Upper lobe of right lung (tissue), 1 donor: ENCODE data around the gene MLN. TPM values are rescaled to one million over a fixed set of nuclear protein-coding genes. Genes with fewer than 3 reads are reported as not detected.

Experiments
- ATAC-seq: fragments of 200-7000 bp; cut with Tn5 transposase; one replicate; pipeline ENCODE4 v1.9.1; 2020; ENCODE audit warnings: mild to moderate bottlenecking, moderate library complexity
- DNase-seq: peaks from one replicate; pipeline ENCODE4 v3.0.0-alpha.2; 2020
- H3K27ac ChIP-seq: fragments of 200-600 bp; one replicate; pipeline ENCODE4 v1.8.0; 2022
- H3K27me3 ChIP-seq: fragments of 200-600 bp; one replicate; pipeline ENCODE4 v1.8.0; 2022; ENCODE audit warnings: mild to moderate bottlenecking
- H3K36me3 ChIP-seq: fragments of 200-600 bp; one replicate; pipeline ENCODE4 v1.8.0; 2022
- H3K4me1 ChIP-seq: fragments of 200-600 bp; one replicate; pipeline ENCODE4 v1.8.0; 2022
- H3K4me3 ChIP-seq: fragments of 200-600 bp; one replicate; pipeline ENCODE4 v1.8.0; 2022; ENCODE audit warnings: mild to moderate bottlenecking
- H3K9me3 ChIP-seq: fragments of 200-600 bp; one replicate; pipeline ENCODE4 v1.8.0; 2022
- intact Hi-C: fragments of 100-400 bp; cut with DNase I; formaldehyde crosslinking; loops from one replicate; pipeline ENCODE4 v1.11.0; 2022
- total RNA-seq: library from RNA; stranded (reverse); fragmentation: NEBNext Ultra II Directional; extraction: Animal tissue kit (Norgen Biotek cat#: 25700); gene quantifications from one replicate; pipeline ENCODE4 v1.2.1, GENCODE V29; 2021
- TF ChIP-seq, protein P1 (sequence below): fragments of 200-600 bp; IDR thresholded peaks from one replicate; pipeline ENCODE4 v1.8.0; 2022; ENCODE audit warnings: antibody characterized with exemption
- donor health status: DM: no; HTN: yes; CAD: no; lungs with severe emphysema.

The MLN gene
- total RNA-seq, 1 donor from 2014 or later, result not detected

DNA sequence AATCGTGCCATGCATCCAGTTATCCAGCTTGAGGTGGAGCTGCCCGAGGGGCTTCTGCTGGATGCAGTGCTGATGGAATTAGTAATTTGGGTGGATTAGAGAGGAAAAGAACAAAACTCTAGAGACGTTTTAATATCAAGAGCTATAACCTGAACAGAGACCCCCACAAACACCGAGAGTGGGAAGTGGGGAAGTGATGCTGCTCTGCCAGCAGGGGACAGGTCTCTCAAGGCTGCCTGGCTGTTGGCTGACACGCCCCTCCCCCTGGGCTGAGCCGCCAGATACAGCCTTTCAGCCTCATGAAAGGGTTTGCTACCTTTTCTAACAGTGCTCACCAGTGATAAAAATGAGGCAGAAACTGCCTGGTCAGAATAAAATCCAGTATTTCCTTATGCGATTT, 24.5 kb downstream of the MLN start:
- intact Hi-C loops, result loop anchor here (10.0 kb wide), 1 partner anchor 376 kb away; no protein-coding TSS in a partner anchor
- no peaks in the 10 kb centered on the region for H3K9me3 ChIP-seq
- peaks cover 98% of the 10 kb centered on the region for H3K36me3 ChIP-seq
- ATAC-seq (no peak), DNase-seq (no peak)
- H3K4me1 ChIP-seq, result no peaks in the 10 kb centered on the region
- H3K4me3 ChIP-seq, result no peak overlapping the region
- no peak overlapping the region for H3K27ac ChIP-seq
- TF ChIP-seq, protein P1, sequence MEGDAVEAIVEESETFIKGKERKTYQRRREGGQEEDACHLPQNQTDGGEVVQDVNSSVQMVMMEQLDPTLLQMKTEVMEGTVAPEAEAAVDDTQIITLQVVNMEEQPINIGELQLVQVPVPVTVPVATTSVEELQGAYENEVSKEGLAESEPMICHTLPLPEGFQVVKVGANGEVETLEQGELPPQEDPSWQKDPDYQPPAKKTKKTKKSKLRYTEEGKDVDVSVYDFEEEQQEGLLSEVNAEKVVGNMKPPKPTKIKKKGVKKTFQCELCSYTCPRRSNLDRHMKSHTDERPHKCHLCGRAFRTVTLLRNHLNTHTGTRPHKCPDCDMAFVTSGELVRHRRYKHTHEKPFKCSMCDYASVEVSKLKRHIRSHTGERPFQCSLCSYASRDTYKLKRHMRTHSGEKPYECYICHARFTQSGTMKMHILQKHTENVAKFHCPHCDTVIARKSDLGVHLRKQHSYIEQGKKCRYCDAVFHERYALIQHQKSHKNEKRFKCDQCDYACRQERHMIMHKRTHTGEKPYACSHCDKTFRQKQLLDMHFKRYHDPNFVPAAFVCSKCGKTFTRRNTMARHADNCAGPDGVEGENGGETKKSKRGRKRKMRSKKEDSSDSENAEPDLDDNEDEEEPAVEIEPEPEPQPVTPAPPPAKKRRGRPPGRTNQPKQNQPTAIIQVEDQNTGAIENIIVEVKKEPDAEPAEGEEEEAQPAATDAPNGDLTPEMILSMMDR, result no peak
- no peaks in the 10 kb centered on the region for H3K27me3 ChIP-seq

- no peak for ATAC-seq
- no peak overlapping the region for H3K27ac ChIP-seq
- intact Hi-C loops, result loop anchor here (10.0 kb wide), 1 partner anchor 376 kb away; no protein-coding TSS in a partner anchor
- no peaks in the 10 kb centered on the region for H3K9me3 ChIP-seq
- no peak overlapping the region for H3K4me3 ChIP-seq
- no peak for DNase-seq
- H3K36me3 ChIP-seq, result peaks cover 97% of the 10 kb centered on the region
- H3K27me3 ChIP-seq, result no peaks in the 10 kb centered on the region
- TF ChIP-seq, protein P1, result no peak
- H3K4me1 ChIP-seq, result no peaks in the 10 kb centered on the region
These were observed 25.2 kb downstream of the MLN start for GRCh38 chr6:33778444-33779121.

DNA sequence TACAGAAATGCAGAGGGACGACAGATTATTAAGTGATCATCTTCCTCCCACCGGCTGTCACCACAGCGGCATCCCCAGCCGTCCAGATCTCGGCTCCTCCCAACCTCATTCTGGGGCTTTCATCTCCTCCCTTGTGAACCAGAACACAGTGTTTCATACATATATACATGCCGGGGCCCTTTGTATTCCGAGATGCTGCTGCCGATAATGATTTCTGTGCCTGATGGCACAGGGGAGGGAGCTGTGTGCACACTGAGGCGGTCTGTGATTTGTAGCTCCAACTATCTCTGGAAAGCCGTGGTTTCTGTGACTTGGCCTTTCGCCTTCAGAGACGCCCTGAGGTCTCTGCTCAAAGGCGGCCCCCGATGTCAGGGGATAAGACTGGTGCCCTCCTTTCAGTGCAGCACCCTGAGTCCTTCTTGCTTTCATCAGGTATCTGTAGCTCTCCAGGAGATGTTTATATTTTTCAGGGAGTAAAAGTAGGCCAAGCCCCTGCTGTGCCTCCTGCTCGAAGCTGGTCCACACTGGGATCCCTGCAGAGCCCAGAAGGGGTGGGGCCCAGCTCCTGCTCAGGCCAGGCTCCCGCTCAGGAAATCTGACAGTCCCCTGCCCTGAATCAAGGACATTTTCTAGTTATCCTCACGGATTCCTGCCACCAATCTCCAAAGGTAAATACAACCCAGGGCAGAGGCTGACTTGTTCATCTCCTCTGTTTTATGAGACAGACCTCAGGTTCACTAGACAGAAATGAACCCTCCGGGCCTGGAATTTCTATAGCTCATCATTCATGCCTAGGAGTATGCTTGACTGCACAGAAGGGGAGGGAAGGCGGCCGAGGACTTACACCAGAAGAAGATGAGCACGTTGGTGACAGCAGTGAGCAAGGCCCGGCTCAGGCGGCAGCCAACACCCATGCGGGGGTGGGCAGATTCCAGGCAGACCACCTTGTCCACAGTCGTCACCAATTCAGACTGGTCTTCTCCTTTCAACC, 26.1 kb downstream of the MLN start:
- Histone ChIP-seq H3K27ac (no peak overlapping the region), H3K4me1 (peaks cover 5% of the 10 kb centered on the region), H3K9me3 (no peaks in the 10 kb centered on the region), H3K4me3 (no peak overlapping the region), H3K36me3 (peaks cover 97% of the 10 kb centered on the region), H3K27me3 (no peaks in the 10 kb centered on the region)
- intact Hi-C loops, result loop anchor here (10.0 kb wide), 1 partner anchor 377 kb away; no protein-coding TSS in a partner anchor
- ATAC-seq (no peak), DNase-seq (no peak)
- TF ChIP-seq, protein P1, result no peak

DNA sequence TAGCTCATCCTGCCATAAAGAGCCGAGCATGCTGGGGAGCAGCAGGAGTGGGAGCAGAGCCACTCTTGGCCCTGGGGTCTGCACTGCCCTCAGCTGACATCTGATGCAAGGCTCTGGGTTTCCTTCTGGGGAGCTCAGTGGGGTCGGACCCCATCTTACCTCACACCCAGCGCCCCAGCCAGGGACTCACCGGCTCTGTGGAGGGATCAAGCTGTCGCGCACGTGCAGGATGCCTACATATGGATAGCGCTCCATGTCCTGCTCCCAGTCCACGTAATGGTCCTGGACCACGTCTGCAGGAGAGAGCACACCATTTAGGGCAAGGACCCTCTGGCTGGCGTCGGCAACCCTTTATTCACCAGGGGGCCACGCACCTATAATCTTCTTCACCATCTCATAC, 27.0 kb downstream of the MLN start:
- DNase-seq, result no peak
- H3K4me1 ChIP-seq, result peaks cover 14% of the 10 kb centered on the region
- H3K4me3 ChIP-seq, result no peak overlapping the region
- ATAC-seq, result no peak
- TF ChIP-seq, protein P1, result no peak
- no peak overlapping the region for H3K27ac ChIP-seq
- intact Hi-C loops, result loop anchor here (10.0 kb wide), 1 partner anchor 378 kb away; no protein-coding TSS in a partner anchor
- no peaks in the 10 kb centered on the region for H3K9me3 ChIP-seq
- no peaks in the 10 kb centered on the region for H3K27me3 ChIP-seq
- peaks cover 95% of the 10 kb centered on the region for H3K36me3 ChIP-seq

GRCh38 chr6:33776186-33776585, 27.6 kb downstream of the MLN start:
- peaks cover 20% of the 10 kb centered on the region for H3K4me1 ChIP-seq
- peaks cover 89% of the 10 kb centered on the region for H3K36me3 ChIP-seq
- no peak for ATAC-seq
- no peak overlapping the region for H3K27ac ChIP-seq
- no peak for DNase-seq
- no peak overlapping the region for H3K4me3 ChIP-seq
- no peaks in the 10 kb centered on the region for H3K9me3 ChIP-seq
- H3K27me3 ChIP-seq, result no peaks in the 10 kb centered on the region
- intact Hi-C loops, result loop anchor here (10.0 kb wide), 1 partner anchor 379 kb away; no protein-coding TSS in a partner anchor
- TF ChIP-seq, protein P1, result no peak
